Astrocyte (in vitro differentiated cells and primary cell): ENCODE measurements around the gene PIK3IP1. TPM values are rescaled to one million over a fixed set of nuclear protein-coding genes. Genes with fewer than 3 reads are reported as not detected.

Experiments used
- DNase-seq: peaks from one replicate; pipeline ENCODE4 v3.0.0-alpha.2; 2010; ENCODE audit warnings: low read depth
- FAIRE-seq: peaks from 2 replicates; lab custom pipeline; 2011; peaks lifted over from hg19 to GRCh38; lab: Jason Lieb, UNC
- H2AFZ ChIP-seq: 2 replicates; pipeline ENCODE4 v1.6.0; 2012; ENCODE audit warnings: low read depth, low read length, inconsistent platforms
- H3K27ac ChIP-seq: 2 replicates; pipeline ENCODE4 v1.5.1; 2011; ENCODE audit warnings: low read depth, low read length, inconsistent platforms
- H3K27me3 ChIP-seq: 2 replicates; pipeline ENCODE4 v1.6.0; 2011; ENCODE audit warnings: low read length, inconsistent platforms; ENCODE audit not compliant: insufficient read depth
- H3K36me3 ChIP-seq: 2 replicates; pipeline ENCODE4 v1.5.1; 2011; ENCODE audit warnings: low read length, inconsistent platforms; ENCODE audit not compliant: insufficient read depth
- H3K4me1 ChIP-seq: 2 replicates; pipeline ENCODE4 v1.5.1; 2011; ENCODE audit warnings: low read length, inconsistent platforms; ENCODE audit not compliant: insufficient read depth
- H3K4me2 ChIP-seq: 2 replicates; pipeline ENCODE4 v1.6.0; 2012; ENCODE audit warnings: low read length, inconsistent platforms
- H3K4me3 ChIP-seq: 2 replicates; pipeline ENCODE4 v1.5.1; 2011; ENCODE audit warnings: low read depth, mild to moderate bottlenecking, low read length, inconsistent platforms; ENCODE audit not compliant: insufficient read depth
- H3K79me2 ChIP-seq: 2 replicates; pipeline ENCODE4 v1.6.0; 2012; ENCODE audit warnings: mild to moderate bottlenecking, low read length, inconsistent platforms; ENCODE audit not compliant: insufficient read depth
- H3K9ac ChIP-seq: 2 replicates; pipeline ENCODE4 v1.6.0; 2012; ENCODE audit warnings: mild to moderate bottlenecking, low read length, inconsistent platforms
- H3K9me3 ChIP-seq: 2 replicates; pipeline ENCODE4 v1.5.1; 2012; ENCODE audit warnings: low read depth, mild to moderate bottlenecking, low read length, inconsistent platforms; ENCODE audit not compliant: insufficient read depth
- H4K20me1 ChIP-seq: 2 replicates; pipeline ENCODE4 v1.6.0; 2012; ENCODE audit warnings: low read length, inconsistent platforms; ENCODE audit not compliant: insufficient read depth
- H3K27ac Mint-ChIP-seq: one replicate; pipeline ENCODE4 v1.8.0; 2021; ENCODE audit warnings: mild to moderate bottlenecking, mixed read lengths; ENCODE audit not compliant: unreplicated experiment
- H3K27me3 Mint-ChIP-seq: one replicate; pipeline ENCODE4 v1.8.0; 2021; ENCODE audit warnings: low read depth, mixed read lengths; ENCODE audit not compliant: unreplicated experiment
- H3K36me3 Mint-ChIP-seq: one replicate; pipeline ENCODE4 v1.8.0; 2021; ENCODE audit warnings: low read depth, mixed read lengths; ENCODE audit not compliant: unreplicated experiment
- H3K4me1 Mint-ChIP-seq: one replicate; pipeline ENCODE4 v1.8.0; 2021; ENCODE audit warnings: low read depth, mixed read lengths; ENCODE audit not compliant: unreplicated experiment
- H3K4me3 Mint-ChIP-seq: one replicate; pipeline ENCODE4 v1.8.0; 2021; ENCODE audit warnings: mild to moderate bottlenecking, moderate library complexity, mixed read lengths; ENCODE audit not compliant: unreplicated experiment
- H3K9me3 Mint-ChIP-seq: one replicate; pipeline ENCODE4 v1.8.0; 2021; ENCODE audit warnings: mild to moderate bottlenecking, mixed read lengths; ENCODE audit not compliant: unreplicated experiment
- EZH2 ChIP-seq: IDR thresholded peaks from 2 replicates; pipeline ENCODE4 v1.6.1; 2012; ENCODE audit warnings: mild to moderate bottlenecking, low read length, inconsistent platforms; ENCODE audit not compliant: insufficient read depth
- total RNA-seq: library from RNA; stranded (reverse); gene quantifications from 2 replicates; pipeline ENCODE4 v1.2.1, GENCODE V29; 2021
- TF ChIP-seq, protein P1 (sequence below): IDR thresholded peaks from 2 replicates; pipeline ENCODE4 v1.5.1; 2011; ENCODE audit warnings: low read depth, mild to moderate bottlenecking, inconsistent platforms, low read length, moderate library complexity; ENCODE audit not compliant: insufficient read depth

The PIK3IP1 gene
- total RNA-seq, 1 donor from 2014 or later = 21.4 TPM

DNA sequence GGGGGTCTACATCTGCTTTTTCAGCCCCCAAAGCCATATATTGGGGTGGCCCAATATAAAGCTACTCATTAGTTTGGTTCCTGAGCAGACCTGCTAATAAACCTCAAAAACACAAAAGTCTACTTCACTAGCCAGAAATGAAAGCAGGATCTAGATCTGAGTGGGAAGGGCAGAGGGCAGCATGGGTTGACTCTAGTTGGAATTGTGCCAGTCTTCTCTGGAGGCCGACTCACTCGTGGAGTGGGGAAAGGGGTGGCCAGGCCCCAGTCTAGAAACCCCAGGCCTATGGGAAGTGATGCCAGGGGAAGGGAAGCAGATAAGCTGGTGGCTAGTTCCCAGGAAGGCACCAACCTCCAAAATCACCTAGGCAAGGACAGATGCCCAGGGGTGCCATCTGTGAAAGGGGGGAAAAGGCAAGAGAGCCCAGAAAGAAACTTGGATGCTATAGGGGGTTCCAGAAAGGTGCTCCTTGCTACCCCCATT lies 48.5 kb upstream of the PIK3IP1 start:
- Histone ChIP-seq H3K79me2 (peaks cover 42% of the 10 kb centered on the region), H3K9ac (no peak overlapping the region), H2AFZ (no peak overlapping the region), H4K20me1 (peaks cover 90% of the 10 kb centered on the region), H3K36me3 (no peaks in the 10 kb centered on the region), H3K4me1 (peaks cover 40% of the 10 kb centered on the region), H3K27me3 (no peaks in the 10 kb centered on the region), H3K9me3 (no peaks in the 10 kb centered on the region), H3K4me3 (no peak overlapping the region), H3K27ac (no peak overlapping the region), H3K4me2 (no peak overlapping the region)
- FAIRE-seq (no peak), DNase-seq (no peak)
- H3K27ac Mint-ChIP-seq = peak overlapping the region; percentile 78
- H3K27me3 Mint-ChIP-seq = no peaks in the 10 kb centered on the region
- no peaks in the 10 kb centered on the region for H3K9me3 Mint-ChIP-seq
- peaks cover 35% of the 10 kb centered on the region for H3K4me1 Mint-ChIP-seq
- H3K4me3 Mint-ChIP-seq = peak overlapping the region; percentile 23
- TF ChIP-seq, protein P1, sequence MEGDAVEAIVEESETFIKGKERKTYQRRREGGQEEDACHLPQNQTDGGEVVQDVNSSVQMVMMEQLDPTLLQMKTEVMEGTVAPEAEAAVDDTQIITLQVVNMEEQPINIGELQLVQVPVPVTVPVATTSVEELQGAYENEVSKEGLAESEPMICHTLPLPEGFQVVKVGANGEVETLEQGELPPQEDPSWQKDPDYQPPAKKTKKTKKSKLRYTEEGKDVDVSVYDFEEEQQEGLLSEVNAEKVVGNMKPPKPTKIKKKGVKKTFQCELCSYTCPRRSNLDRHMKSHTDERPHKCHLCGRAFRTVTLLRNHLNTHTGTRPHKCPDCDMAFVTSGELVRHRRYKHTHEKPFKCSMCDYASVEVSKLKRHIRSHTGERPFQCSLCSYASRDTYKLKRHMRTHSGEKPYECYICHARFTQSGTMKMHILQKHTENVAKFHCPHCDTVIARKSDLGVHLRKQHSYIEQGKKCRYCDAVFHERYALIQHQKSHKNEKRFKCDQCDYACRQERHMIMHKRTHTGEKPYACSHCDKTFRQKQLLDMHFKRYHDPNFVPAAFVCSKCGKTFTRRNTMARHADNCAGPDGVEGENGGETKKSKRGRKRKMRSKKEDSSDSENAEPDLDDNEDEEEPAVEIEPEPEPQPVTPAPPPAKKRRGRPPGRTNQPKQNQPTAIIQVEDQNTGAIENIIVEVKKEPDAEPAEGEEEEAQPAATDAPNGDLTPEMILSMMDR = no peak
- TF ChIP-seq EZH2 = no peak
- peaks cover 14% of the 10 kb centered on the region for H3K36me3 Mint-ChIP-seq

DNA sequence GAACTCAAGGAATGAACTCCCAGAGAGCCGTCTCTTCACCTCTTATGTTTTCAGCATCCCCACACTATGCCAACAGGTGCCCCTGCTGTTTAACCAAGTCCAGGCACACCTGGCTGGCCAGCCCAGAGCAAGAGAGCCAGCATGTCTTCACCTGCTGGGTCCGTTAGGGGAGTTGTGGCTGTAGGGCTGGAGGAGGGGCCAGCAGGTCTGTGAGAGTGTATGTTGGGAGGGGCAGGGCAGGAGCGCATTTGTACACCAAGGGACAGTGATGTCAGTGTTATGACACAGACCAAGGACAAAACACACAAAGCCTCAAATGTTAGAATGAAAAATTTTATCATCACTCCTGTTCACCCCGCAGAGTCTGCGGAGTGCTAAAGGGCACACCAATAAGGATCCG lies 48.1 kb upstream of the PIK3IP1 start:
- Histone ChIP-seq H3K27me3 (no peaks in the 10 kb centered on the region), H2AFZ (no peak overlapping the region), H3K9ac (no peak overlapping the region), H3K4me2 (no peak overlapping the region), H4K20me1 (peaks cover 91% of the 10 kb centered on the region), H3K4me3 (no peak overlapping the region), H3K79me2 (peaks cover 38% of the 10 kb centered on the region), H3K9me3 (no peaks in the 10 kb centered on the region), H3K36me3 (no peaks in the 10 kb centered on the region), H3K4me1 (peaks cover 37% of the 10 kb centered on the region), H3K27ac (no peak overlapping the region)
- no peaks in the 10 kb centered on the region for H3K27me3 Mint-ChIP-seq
- H3K27ac Mint-ChIP-seq = no peak overlapping the region
- FAIRE-seq = no peak
- DNase-seq = no peak
- no peak overlapping the region for H3K4me3 Mint-ChIP-seq
- H3K4me1 Mint-ChIP-seq = peaks cover 35% of the 10 kb centered on the region
- H3K9me3 Mint-ChIP-seq = no peaks in the 10 kb centered on the region
- TF ChIP-seq, protein P1 = no peak
- no peak for TF ChIP-seq EZH2
- H3K36me3 Mint-ChIP-seq = peaks cover 15% of the 10 kb centered on the region

DNA sequence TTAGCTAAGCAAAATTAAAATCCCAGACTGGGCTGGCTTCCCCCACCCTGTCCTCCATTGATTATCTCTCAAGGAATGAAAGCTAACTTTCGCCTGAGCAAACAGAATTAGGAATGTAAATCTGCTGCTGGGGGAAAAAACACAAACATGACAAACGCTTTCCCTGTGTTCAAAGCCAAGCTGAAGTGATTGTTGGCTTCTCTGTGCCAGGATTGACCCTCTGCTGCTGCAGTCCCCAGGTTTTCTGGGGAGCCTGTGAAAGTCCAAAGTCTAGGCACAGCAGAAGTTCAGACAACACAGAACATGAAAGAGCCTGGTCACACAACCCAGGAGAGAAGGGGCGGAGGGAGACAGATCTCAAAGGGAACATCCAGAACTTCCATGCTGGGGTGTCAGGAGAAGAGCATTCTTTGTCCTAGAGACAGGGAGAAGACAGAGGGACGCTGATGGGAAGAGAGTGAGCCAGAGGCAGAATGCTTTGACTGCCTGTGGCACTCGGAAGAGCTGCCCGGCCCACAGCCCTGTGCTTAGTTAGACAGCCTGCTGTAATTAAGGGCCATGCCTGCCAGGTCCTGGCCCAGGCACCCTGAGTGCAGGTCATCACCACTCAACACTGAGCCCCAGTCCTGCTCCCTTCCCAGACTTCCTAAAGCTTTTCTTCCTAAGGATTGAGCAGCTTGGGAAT lies 47.0 kb upstream of the PIK3IP1 start:
- peaks cover 34% of the 10 kb centered on the region for H3K4me1 Mint-ChIP-seq
- H3K4me3 Mint-ChIP-seq = no peak overlapping the region
- no peak overlapping the region for H3K27ac ChIP-seq

More for the DNA sequence above, 47.0 kb upstream of the PIK3IP1 start:
- no peak overlapping the region for H2AFZ ChIP-seq
- TF ChIP-seq, protein P1 = no peak
- no peak for TF ChIP-seq EZH2
- no peak overlapping the region for H3K4me2 ChIP-seq
- H3K4me1 ChIP-seq = peaks cover 27% of the 10 kb centered on the region
- Mint-ChIP-seq H3K36me3 (peaks cover 25% of the 10 kb centered on the region), H3K27ac (no peak overlapping the region), H3K9me3 (no peaks in the 10 kb centered on the region), H3K27me3 (no peaks in the 10 kb centered on the region)
- H4K20me1 ChIP-seq = peaks cover 91% of the 10 kb centered on the region
- peaks cover 7% of the 10 kb centered on the region for H3K36me3 ChIP-seq
- peaks cover 30% of the 10 kb centered on the region for H3K79me2 ChIP-seq
- no peak for DNase-seq
- no peak for FAIRE-seq
- no peak overlapping the region for H3K9ac ChIP-seq
- H3K27me3 ChIP-seq = no peaks in the 10 kb centered on the region
- no peaks in the 10 kb centered on the region for H3K9me3 ChIP-seq
- no peak overlapping the region for H3K4me3 ChIP-seq
